ENCODE data around the gene SERINC5.
"Not testable (repeated sequence)": the region's sequence is repeated elsewhere in the genome, so short reads cannot be mapped to it uniquely, and the experiment has no call there.

The SERINC5 gene

GRCh38 chr5:80207832-80208231 lies 48.0 kb downstream of the SERINC5 start:
- no peak for DNase-seq (ENCODE audit: low read depth)

GRCh38 chr5:80206282-80206681 lies 49.6 kb downstream of the SERINC5 start:
- DNase-seq (ENCODE audit: low read depth) = no peak
- no peak overlapping the region for H3K4me3 ChIP-seq (ENCODE audit: low read depth, low read length)

More at GRCh38 chr5:80207832-80208231, 48.0 kb downstream of the SERINC5 start:
- no peak overlapping the region for H3K4me3 ChIP-seq (ENCODE audit: low read depth, low read length)

GRCh38 chr5:80205846-80206245 lies 50.0 kb downstream of the SERINC5 start:
- no peak for DNase-seq (ENCODE audit: low read depth)
- no peak overlapping the region for H3K4me3 ChIP-seq (ENCODE audit: low read depth, low read length)

GRCh38 chr5:80204808-80205614 lies 50.8 kb downstream of the SERINC5 start:
- no peak overlapping the region for H3K4me3 ChIP-seq (ENCODE audit: low read depth, low read length)
- DNase-seq (ENCODE audit: low read depth) = no peak

GRCh38 chr5:80201763-80202162 lies 54.1 kb downstream of the SERINC5 start:
- H3K4me3 ChIP-seq (ENCODE audit: low read depth, low read length); DNase-seq (ENCODE audit: low read depth): not testable (repeated sequence)

- DNase-seq (ENCODE audit: low read depth) = no peak
- H3K4me3 ChIP-seq (ENCODE audit: low read depth, low read length) = no peak overlapping the region
Observed at GRCh38 chr5:80198920-80199319, 56.9 kb downstream of the SERINC5 start.

GRCh38 chr5:80198399-80198798 lies 57.4 kb downstream of the SERINC5 start:
- H3K4me3 ChIP-seq (ENCODE audit: low read depth, low read length) = no peak overlapping the region
- DNase-seq (ENCODE audit: low read depth) = no peak

- DNase-seq (ENCODE audit: low read depth) = no peak
- no peak overlapping the region for H3K4me3 ChIP-seq (ENCODE audit: low read depth, low read length)
Observed at GRCh38 chr5:80195837-80196400, 59.9 kb downstream of the SERINC5 start.

GRCh38 chr5:80194468-80194867 lies 61.4 kb downstream of the SERINC5 start:
- no peak for DNase-seq (ENCODE audit: low read depth)
- no peak overlapping the region for H3K4me3 ChIP-seq (ENCODE audit: low read depth, low read length)

- no peak overlapping the region for H3K4me3 ChIP-seq (ENCODE audit: low read depth, low read length)
- DNase-seq (ENCODE audit: low read depth) = no peak
Observed at GRCh38 chr5:80193401-80193800, 62.4 kb downstream of the SERINC5 start.

GRCh38 chr5:80192507-80193241 lies 63.2 kb downstream of the SERINC5 start:
- no peak for DNase-seq (ENCODE audit: low read depth)
- no peak overlapping the region for H3K4me3 ChIP-seq (ENCODE audit: low read depth, low read length)

- no peak for DNase-seq (ENCODE audit: low read depth)
- no peak overlapping the region for H3K4me3 ChIP-seq (ENCODE audit: low read depth, low read length)
Observed at GRCh38 chr5:80191991-80192398, 63.9 kb downstream of the SERINC5 start.

- no peak for DNase-seq (ENCODE audit: low read depth)
- no peak overlapping the region for H3K4me3 ChIP-seq (ENCODE audit: low read depth, low read length)
Observed at GRCh38 chr5:80191397-80191796, 64.5 kb downstream of the SERINC5 start.

GRCh38 chr5:80190960-80191359 lies 64.9 kb downstream of the SERINC5 start:
- H3K4me3 ChIP-seq (ENCODE audit: low read depth, low read length) = no peak overlapping the region
- no peak for DNase-seq (ENCODE audit: low read depth)

GRCh38 chr5:80189701-80190100 lies 66.1 kb downstream of the SERINC5 start:
- H3K4me3 ChIP-seq (ENCODE audit: low read depth, low read length) = no peak overlapping the region
- no peak for DNase-seq (ENCODE audit: low read depth)

- H3K4me3 ChIP-seq (ENCODE audit: low read depth, low read length) = no peak overlapping the region
- no peak for DNase-seq (ENCODE audit: low read depth)
Observed at GRCh38 chr5:80189201-80189600, 66.6 kb downstream of the SERINC5 start.

GRCh38 chr5:80187421-80188090 lies 68.3 kb downstream of the SERINC5 start:
- no peak overlapping the region for H3K4me3 ChIP-seq (ENCODE audit: low read depth, low read length)
- no peak for DNase-seq (ENCODE audit: low read depth)

- not testable (repeated sequence) for H3K4me3 ChIP-seq (ENCODE audit: low read depth, low read length); DNase-seq (ENCODE audit: low read depth)
Observed at GRCh38 chr5:80185535-80185934, 70.3 kb downstream of the SERINC5 start.

GRCh38 chr5:80185095-80185494 lies 70.8 kb downstream of the SERINC5 start:
- H3K4me3 ChIP-seq (ENCODE audit: low read depth, low read length) = no peak overlapping the region
- no peak for DNase-seq (ENCODE audit: low read depth)

All from skeletal muscle cell (primary cell).